ENCODE results near the gene METTL1.

Gene METTL1

GRCh38 chr12:57735952-57736740, 35.8 kb downstream of the METTL1 start:
- peak in 1 of 2 experiments; percentile 48 for DNase-seq

GRCh38 chr12:57735198-57735855, 36.6 kb downstream of the METTL1 start:
- DNase-seq = no peak

- DNase-seq = no peak
These were observed 37.3 kb downstream of the METTL1 start for GRCh38 chr12:57734591-57734990.

GRCh38 chr12:57733928-57734327, 38.0 kb downstream of the METTL1 start:
- no peak for DNase-seq

- no peak for DNase-seq
These were observed 38.9 kb downstream of the METTL1 start for GRCh38 chr12:57732726-57733593.

GRCh38 chr12:57732270-57732669, 39.6 kb downstream of the METTL1 start:
- DNase-seq = no peak

GRCh38 chr12:57731411-57732080, 40.4 kb downstream of the METTL1 start:
- no peak for DNase-seq

- DNase-seq = no peak
These were observed 41.4 kb downstream of the METTL1 start for GRCh38 chr12:57730336-57731067.

- DNase-seq = no peak
These were observed 42.5 kb downstream of the METTL1 start for GRCh38 chr12:57729321-57729844.

GRCh38 chr12:57727758-57728395, 44.0 kb downstream of the METTL1 start:
- no peak for DNase-seq

GRCh38 chr12:57726884-57727757, 44.8 kb downstream of the METTL1 start:
- DNase-seq = no peak

- DNase-seq = peak; percentile 52 to 85
These were observed 45.6 kb downstream of the METTL1 start for GRCh38 chr12:57726151-57726883.

GRCh38 chr12:57725851-57726150, 46.1 kb downstream of the METTL1 start:
- DNase-seq = no peak

GRCh38 chr12:57724936-57725740, 46.8 kb downstream of the METTL1 start:
- no peak for DNase-seq

GRCh38 chr12:57724003-57724935, 47.6 kb downstream of the METTL1 start:
- no peak for DNase-seq

- no peak for DNase-seq
These were observed 48.3 kb downstream of the METTL1 start for GRCh38 chr12:57723630-57723962.

GRCh38 chr12:57722716-57723629, 48.9 kb downstream of the METTL1 start:
- DNase-seq = no peak
